ENCODE results near the gene HCRTR2. TPM values are rescaled to one million over a fixed set of nuclear protein-coding genes. Genes with fewer than 3 reads are reported as not detected.
"Not testable (repeated sequence)": the region's sequence is repeated elsewhere in the genome, so short reads cannot be mapped to it uniquely, and the experiment has no call there.

Gene HCRTR2
- total RNA-seq, 1 donor from 2014 or later = not detected

DNA sequence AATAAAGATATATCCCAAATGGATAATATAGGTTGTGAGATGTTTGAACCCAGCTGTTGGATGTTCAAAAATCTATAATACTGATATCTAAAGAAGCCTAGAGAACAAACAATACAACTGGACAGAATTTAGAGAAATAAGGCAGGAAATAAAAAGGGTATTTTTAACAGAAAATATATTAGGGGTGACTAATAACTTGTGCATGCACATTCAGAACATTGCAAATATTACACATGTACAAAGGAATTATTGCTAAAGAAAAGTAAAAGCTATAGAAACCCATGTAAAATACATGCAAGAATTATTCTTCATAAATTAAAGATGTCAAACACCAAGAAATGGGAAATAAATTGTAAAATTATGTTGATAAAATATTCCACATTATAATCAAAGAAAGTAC is 32.7 kb upstream of the HCRTR2 start:
- Mint-ChIP-seq H3K27me3 (no peaks in the 10 kb centered on the region), H3K36me3 (ENCODE audit: low read depth) (no peaks in the 10 kb centered on the region), H3K27ac (no peak overlapping the region), H3K4me1 (no peaks in the 10 kb centered on the region), H3K4me3 (no peak overlapping the region), H3K9me3 (peaks cover 8% of the 10 kb centered on the region)
- DNase-seq (no peak), ATAC-seq (ENCODE audit: low read depth) (no peak)
- intact Hi-C loops (cut with micrococcal nuclease) = no loop called here
- TF ChIP-seq, protein P1, sequence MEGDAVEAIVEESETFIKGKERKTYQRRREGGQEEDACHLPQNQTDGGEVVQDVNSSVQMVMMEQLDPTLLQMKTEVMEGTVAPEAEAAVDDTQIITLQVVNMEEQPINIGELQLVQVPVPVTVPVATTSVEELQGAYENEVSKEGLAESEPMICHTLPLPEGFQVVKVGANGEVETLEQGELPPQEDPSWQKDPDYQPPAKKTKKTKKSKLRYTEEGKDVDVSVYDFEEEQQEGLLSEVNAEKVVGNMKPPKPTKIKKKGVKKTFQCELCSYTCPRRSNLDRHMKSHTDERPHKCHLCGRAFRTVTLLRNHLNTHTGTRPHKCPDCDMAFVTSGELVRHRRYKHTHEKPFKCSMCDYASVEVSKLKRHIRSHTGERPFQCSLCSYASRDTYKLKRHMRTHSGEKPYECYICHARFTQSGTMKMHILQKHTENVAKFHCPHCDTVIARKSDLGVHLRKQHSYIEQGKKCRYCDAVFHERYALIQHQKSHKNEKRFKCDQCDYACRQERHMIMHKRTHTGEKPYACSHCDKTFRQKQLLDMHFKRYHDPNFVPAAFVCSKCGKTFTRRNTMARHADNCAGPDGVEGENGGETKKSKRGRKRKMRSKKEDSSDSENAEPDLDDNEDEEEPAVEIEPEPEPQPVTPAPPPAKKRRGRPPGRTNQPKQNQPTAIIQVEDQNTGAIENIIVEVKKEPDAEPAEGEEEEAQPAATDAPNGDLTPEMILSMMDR (IDR thresholded peaks at IDR 0.05) = no peak
- CTCF ChIA-PET = no interaction called here
- POLR2A ChIA-PET = no interaction called here

DNA sequence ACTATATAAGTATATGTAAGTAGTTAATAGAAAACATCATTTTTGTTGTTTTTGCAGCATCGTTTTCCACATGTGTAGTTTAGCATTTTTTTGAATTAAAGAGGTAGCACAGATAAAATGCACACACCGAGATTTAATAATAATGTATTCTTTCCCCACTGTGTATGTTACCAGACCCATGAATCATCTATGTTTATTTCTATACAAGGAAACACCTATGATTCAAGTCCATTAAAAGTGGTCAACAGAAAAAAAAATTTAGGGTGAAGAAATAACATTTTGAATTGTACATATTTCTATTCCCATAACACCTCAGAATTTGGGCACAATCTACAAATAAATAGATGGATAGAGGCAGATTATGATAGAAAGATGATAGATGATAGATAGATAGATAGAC is 31.7 kb upstream of the HCRTR2 start:
- Mint-ChIP-seq H3K9me3 (peaks cover 8% of the 10 kb centered on the region), H3K36me3 (ENCODE audit: low read depth) (no peaks in the 10 kb centered on the region), H3K27me3 (no peaks in the 10 kb centered on the region), H3K4me3 (no peak overlapping the region), H3K27ac (no peak overlapping the region), H3K4me1 (no peaks in the 10 kb centered on the region)
- ATAC-seq (ENCODE audit: low read depth) (no peak), DNase-seq (no peak)
- ChIA-PET CTCF (no interaction called here), POLR2A (no interaction called here)
- TF ChIP-seq, protein P1 (IDR thresholded peaks at IDR 0.05) = no peak
- intact Hi-C loops (cut with micrococcal nuclease) = no loop called here

DNA sequence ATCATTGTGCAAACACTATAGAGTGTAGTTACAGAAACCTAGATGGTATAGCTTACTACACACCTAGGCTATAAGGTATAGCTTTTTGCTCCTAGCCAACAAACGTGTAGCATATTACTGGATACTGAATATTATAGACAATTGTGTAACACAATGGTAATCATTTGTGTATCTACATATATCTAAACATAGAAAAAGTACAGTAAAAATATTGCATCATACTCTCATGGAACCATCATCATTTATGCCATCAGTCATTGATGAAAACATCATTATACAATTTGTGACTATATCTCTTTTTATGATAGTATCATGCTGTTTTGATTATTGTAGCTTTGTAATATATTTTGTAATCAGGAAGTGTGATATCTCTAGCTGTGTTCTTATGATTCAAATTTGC is 21.0 kb upstream of the HCRTR2 start:
- no peak for DNase-seq
- ChIA-PET CTCF (no interaction called here), POLR2A (no interaction called here)
- peaks cover 18% of the 10 kb centered on the region for H3K9me3 Mint-ChIP-seq
- no peak overlapping the region for H3K4me3 Mint-ChIP-seq
- H3K27me3 Mint-ChIP-seq = no peaks in the 10 kb centered on the region
- no peaks in the 10 kb centered on the region for H3K4me1 Mint-ChIP-seq
- no peak overlapping the region for H3K27ac Mint-ChIP-seq
- intact Hi-C loops (cut with micrococcal nuclease) = no loop called here
- TF ChIP-seq, protein P1 (IDR thresholded peaks at IDR 0.05) = no peak
- no peaks in the 10 kb centered on the region for H3K36me3 Mint-ChIP-seq (ENCODE audit: low read depth)
- no peak for ATAC-seq (ENCODE audit: low read depth)

DNA sequence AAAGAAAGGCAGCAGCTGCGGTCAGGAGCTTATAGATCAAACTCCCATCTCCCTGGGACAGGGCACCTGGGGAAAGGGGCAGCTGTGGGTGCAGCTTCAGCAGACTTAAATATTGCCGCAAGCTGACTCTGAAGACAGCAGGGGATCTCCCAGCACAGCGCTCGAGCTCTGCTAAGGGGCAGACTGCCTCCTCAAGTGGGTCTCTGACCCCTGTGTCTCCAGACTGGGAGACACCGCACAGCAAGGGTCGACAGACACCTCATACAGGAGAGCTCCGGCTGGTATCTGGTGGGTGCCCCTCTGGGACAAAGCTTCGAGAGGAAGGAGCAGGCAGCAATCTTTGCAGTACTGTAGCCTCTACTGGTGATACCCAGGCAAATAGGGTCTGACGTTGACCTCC is 15.5 kb upstream of the HCRTR2 start:
- CTCF ChIA-PET, POLR2A ChIA-PET: not testable (repeated sequence)

DNA sequence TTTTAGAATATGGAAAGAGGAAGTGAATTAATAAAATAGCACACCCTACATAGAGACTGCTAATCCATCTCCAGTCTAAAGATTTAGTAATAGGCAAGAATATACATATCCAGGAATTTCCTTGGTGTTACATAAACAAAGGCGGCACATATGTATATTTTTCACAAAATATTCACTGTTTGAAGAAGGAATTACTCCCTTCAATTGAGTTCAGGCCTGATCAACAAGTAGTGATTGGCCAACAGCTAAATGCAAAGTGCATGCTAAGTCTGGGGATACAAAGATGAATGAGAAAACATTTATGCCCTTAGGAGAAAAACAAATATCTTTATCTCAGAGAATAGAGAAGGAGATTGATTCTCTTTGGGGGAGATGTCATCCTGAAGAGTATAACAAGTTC is 6.5 kb upstream of the HCRTR2 start:
- CTCF ChIA-PET = no interaction called here

More for the DNA sequence above, 15.5 kb upstream of the HCRTR2 start:
- H3K27ac Mint-ChIP-seq; H3K4me3 Mint-ChIP-seq; H3K4me1 Mint-ChIP-seq; DNase-seq; intact Hi-C loops (cut with micrococcal nuclease); H3K36me3 Mint-ChIP-seq (ENCODE audit: low read depth); ATAC-seq (ENCODE audit: low read depth); H3K27me3 Mint-ChIP-seq: not testable (repeated sequence)
- H3K9me3 Mint-ChIP-seq = peaks cover 13% of the 10 kb centered on the region

More for the DNA sequence above, 6.5 kb upstream of the HCRTR2 start:
- TF ChIP-seq, protein P1 (IDR thresholded peaks at IDR 0.05) = no peak
- ATAC-seq (ENCODE audit: low read depth) (no peak), DNase-seq (no peak)
- Mint-ChIP-seq H3K4me1 (no peaks in the 10 kb centered on the region), H3K9me3 (peaks cover 10% of the 10 kb centered on the region), H3K27ac (no peak overlapping the region), H3K4me3 (no peak overlapping the region), H3K36me3 (ENCODE audit: low read depth) (no peaks in the 10 kb centered on the region), H3K27me3 (no peaks in the 10 kb centered on the region)
- POLR2A ChIA-PET = no interaction called here
- intact Hi-C loops (cut with micrococcal nuclease) = no loop called here
